GM23338 (cell line): ENCODE data around the gene DLX2.

Experiments
- CREB1 ChIP-seq: fragments of 250-450 bp; sonication (Bioruptor Pico); IDR thresholded peaks from 2 replicates; pipeline ENCODE4 v1.5.0; 2020; ENCODE audit warnings: low read depth, mild to moderate bottlenecking, moderate library complexity
- CTCF ChIP-seq, 2 experiments: fragments of 200-600 bp in 1 of 2; sonication (generic) in 1 of 2; conservative IDR thresholded peaks; 2 replicates each; pipeline versions ENCODE4 v1.5.1 to v1.6.1; 2016 to 2017; ENCODE audit warnings: antibody characterized with exemption in 2 of 2, low read depth in 2 of 2, mild to moderate bottlenecking in 2 of 2, moderate library complexity in 1 of 2
- ETS1 ChIP-seq: IDR thresholded peaks from 2 replicates; pipeline ENCODE4 v1.6.1; 2016; ENCODE audit warnings: antibody characterized with exemption
- EZH2 ChIP-seq: fragments of 200-600 bp; sonication (generic); IDR thresholded peaks from one replicate; pipeline ENCODE4 v1.8.0; 2017; ENCODE audit warnings: antibody characterized with exemption, mild to moderate bottlenecking, low read depth; ENCODE audit not compliant: unreplicated experiment
- EZH2phosphoT487 ChIP-seq: fragments of 200-600 bp; sonication (generic); IDR thresholded peaks from one replicate; pipeline ENCODE4 v1.8.1; 2018; ENCODE audit warnings: antibody characterized with exemption; ENCODE audit not compliant: unreplicated experiment
- JUNB ChIP-seq: IDR thresholded peaks from one replicate; pipeline ENCODE4 v1.6.1; 2016; ENCODE audit warnings: antibody characterized with exemption; ENCODE audit not compliant: unreplicated experiment
- NANOG ChIP-seq: IDR thresholded peaks from 2 replicates; pipeline ENCODE4 v1.6.1; 2016; ENCODE audit warnings: antibody characterized with exemption, borderline replicate concordance
- POLR2AphosphoS5 ChIP-seq: IDR thresholded peaks from 2 replicates; pipeline ENCODE4 v1.6.1; 2016; ENCODE audit warnings: antibody characterized with exemption, low read depth
- REST ChIP-seq: IDR thresholded peaks from one replicate; pipeline ENCODE4 v1.6.1; 2018; ENCODE audit warnings: antibody characterized with exemption; ENCODE audit not compliant: unreplicated experiment
- STAT1 ChIP-seq: IDR thresholded peaks from one replicate; pipeline ENCODE4 v1.6.1; 2016; ENCODE audit warnings: antibody characterized with exemption; ENCODE audit not compliant: unreplicated experiment

- TF ChIP-seq CTCF (conservative IDR thresholded peaks at IDR 0.05; ENCODE audit: low read depth in 2 of 2) (no peak), EZH2 (no peak), POLR2AphosphoS5 (no peak), CREB1 (CRISPR knock-in tag) (no peak), STAT1 (no peak), REST (no peak), EZH2phosphoT487 (no peak), JUNB (no peak), NANOG (no peak), ETS1 (no peak)
Observed at GRCh38 chr2:172135446-172135845, 32.7 kb upstream of the DLX2 start.
